Activated naive CD8-positive, alpha-beta T cell treated with anti-CD3 and anti-CD28 coated beads, Interleukin-2, amount 10 ng/mL, durations not matched to agents 7 days and 5 days (primary cell): ENCODE measurements around the gene NPHP4. TPM values are rescaled to one million over a fixed set of nuclear protein-coding genes. Genes with fewer than 3 reads are reported as not detected.

Source experiments
- ATAC-seq: fragments of 150-1000 bp; cut with Tn5 transposase; one replicate; pipeline ENCODE4 v1.10.0; 2021; ENCODE audit warnings: low read depth, moderate library complexity
- POLR2A ChIA-PET: fragments of 350-600 bp; sonication (Branson Sonifier 250); formaldehyde crosslinking; loops from one replicate; lab custom pipeline; 2021; ENCODE audit warnings: antibody characterized with exemption; lab: Charles Lee
- DNase-seq: peaks from one replicate; pipeline ENCODE4 v3.0.0; 2021
- H3K27ac Mint-ChIP-seq: one replicate; pipeline ENCODE4 v1.8.0; 2022; ENCODE audit warnings: mild to moderate bottlenecking, mixed read lengths
- H3K27me3 Mint-ChIP-seq: one replicate; pipeline ENCODE4 v1.8.0; 2022; ENCODE audit warnings: mild to moderate bottlenecking, moderate library complexity, mixed read lengths
- H3K36me3 Mint-ChIP-seq: one replicate; pipeline ENCODE4 v1.8.0; 2021; ENCODE audit warnings: mild to moderate bottlenecking, mixed read lengths
- H3K4me1 Mint-ChIP-seq: one replicate; pipeline ENCODE4 v1.8.0; 2021; ENCODE audit warnings: mixed read lengths
- H3K4me3 Mint-ChIP-seq: one replicate; pipeline ENCODE4 v1.8.0; 2022; ENCODE audit warnings: mild to moderate bottlenecking, moderate library complexity, mixed read lengths
- H3K9me3 Mint-ChIP-seq: one replicate; pipeline ENCODE4 v1.8.0; 2021; ENCODE audit warnings: mixed read lengths
- total RNA-seq, 2 experiments: library from RNA; stranded (reverse); gene quantifications; one replicate each; pipeline ENCODE4 v1.2.3, GENCODE V29; 2021

The NPHP4 gene
- total RNA-seq, 2 experiments from 2014 or later, result 16.4 to 17.5 TPM

DNA sequence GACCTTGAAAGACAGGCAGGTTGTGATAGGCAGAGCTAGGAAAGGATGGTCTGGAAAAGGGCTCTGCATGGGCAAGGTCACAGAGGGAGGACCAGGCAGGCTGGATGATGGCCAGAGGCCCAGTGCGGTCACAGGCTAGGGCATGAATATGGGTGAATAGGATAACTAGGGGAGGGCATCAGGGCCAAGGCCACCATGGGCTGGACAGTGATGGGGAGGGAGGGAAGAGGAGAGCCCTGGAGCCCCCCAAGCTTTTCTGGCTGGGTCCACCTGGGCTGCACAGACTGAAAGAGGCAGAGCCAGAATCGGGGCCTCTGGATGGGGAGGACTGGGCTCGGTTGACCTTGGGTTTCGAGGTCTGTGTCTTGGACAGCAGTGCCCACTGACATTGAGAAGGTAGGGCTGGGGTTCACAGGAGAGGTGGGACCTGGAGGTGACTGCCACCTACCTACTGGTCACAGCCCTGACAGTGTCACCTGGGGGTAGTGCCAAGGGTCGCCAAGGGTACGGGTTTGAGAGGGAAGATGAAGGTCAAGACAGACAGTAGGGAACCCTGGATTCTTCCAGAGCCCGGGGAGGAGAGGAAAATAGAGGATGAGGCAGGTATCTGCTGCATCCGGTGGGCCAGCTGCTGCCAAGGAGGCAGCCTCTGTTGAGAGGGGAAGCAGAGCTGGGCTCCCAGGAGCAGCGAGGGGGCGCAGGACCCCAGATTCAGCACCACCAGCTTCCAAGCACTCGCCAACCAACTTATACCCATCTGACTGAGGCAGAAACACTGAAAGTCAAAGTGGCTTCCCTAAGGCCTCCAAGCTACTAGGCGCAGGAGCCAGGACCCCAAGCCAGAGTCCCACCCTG is 6.1 kb upstream of the NPHP4 start:
- peaks cover 6% of the 10 kb centered on the region for H3K36me3 Mint-ChIP-seq
- H3K4me3 Mint-ChIP-seq, result peak overlapping the region; percentile 22
- POLR2A ChIA-PET, result no interaction called here
- no peak overlapping the region for H3K27ac Mint-ChIP-seq
- peaks cover 33% of the 10 kb centered on the region for H3K4me1 Mint-ChIP-seq
- ATAC-seq (no peak), DNase-seq (peak; percentile 19)
- no peaks in the 10 kb centered on the region for H3K27me3 Mint-ChIP-seq
- no peaks in the 10 kb centered on the region for H3K9me3 Mint-ChIP-seq

DNA sequence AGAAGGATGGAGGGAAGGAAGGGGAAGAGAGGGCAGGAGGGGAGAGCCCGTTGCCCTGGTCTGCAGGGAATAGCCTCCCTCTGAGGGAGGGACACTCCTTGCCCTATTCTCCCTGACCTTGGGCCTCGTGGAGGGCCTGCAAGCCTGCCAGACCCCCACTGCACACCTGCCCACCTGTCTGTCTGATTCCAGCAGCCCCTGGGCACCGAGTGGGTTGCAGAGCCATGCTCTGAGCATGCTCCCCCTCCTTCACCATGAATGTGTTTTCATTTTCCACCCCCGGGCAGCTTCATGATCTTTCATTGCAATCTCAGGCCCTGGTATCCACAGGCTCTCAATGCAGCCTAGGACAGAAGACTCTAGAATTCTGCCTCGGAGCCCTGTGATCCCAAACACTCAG is 5.1 kb upstream of the NPHP4 start:
- Mint-ChIP-seq H3K4me3 (no peak overlapping the region), H3K27ac (peak overlapping the region; percentile 33), H3K36me3 (peaks cover 6% of the 10 kb centered on the region), H3K4me1 (peaks cover 31% of the 10 kb centered on the region), H3K9me3 (no peaks in the 10 kb centered on the region), H3K27me3 (no peaks in the 10 kb centered on the region)
- DNase-seq (peak; percentile 12), ATAC-seq (no peak)
- POLR2A ChIA-PET, result no interaction called here

DNA sequence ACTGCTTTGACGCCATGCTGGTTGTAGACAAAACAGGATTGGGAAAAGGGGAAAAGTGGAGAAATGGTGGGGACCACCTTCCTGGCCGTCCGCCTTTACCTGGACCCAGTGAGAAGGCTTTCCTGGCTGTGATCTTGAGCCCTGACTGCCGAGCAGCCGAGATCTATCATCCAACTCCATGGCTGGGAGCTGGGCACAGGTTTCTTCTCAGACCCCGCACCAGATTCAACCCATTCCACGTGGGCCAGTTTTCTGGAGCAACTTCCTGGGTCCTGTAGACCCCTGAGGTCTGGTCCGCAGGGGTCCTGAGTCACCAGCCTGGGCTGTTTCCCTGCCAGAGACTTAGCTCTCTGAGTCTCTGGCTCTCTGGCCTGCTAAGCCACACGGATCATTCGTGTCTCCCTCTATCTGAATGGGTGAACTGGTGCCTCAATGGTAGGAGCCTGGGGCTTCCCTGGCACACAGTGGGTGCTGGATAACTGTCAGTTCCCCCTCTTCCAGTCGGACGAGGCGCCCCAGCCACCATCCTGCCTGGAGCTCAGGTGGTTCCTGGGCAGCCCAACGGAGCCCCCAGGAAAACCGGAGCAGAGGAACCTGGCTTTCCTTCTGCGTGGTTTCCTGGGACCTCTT is 4.5 kb upstream of the NPHP4 start:
- no peak for DNase-seq
- Mint-ChIP-seq H3K9me3 (no peaks in the 10 kb centered on the region), H3K36me3 (peaks cover 6% of the 10 kb centered on the region), H3K4me1 (peaks cover 29% of the 10 kb centered on the region), H3K4me3 (no peak overlapping the region), H3K27me3 (no peaks in the 10 kb centered on the region), H3K27ac (no peak overlapping the region)
- no peak for ATAC-seq
- POLR2A ChIA-PET, result no interaction called here

DNA sequence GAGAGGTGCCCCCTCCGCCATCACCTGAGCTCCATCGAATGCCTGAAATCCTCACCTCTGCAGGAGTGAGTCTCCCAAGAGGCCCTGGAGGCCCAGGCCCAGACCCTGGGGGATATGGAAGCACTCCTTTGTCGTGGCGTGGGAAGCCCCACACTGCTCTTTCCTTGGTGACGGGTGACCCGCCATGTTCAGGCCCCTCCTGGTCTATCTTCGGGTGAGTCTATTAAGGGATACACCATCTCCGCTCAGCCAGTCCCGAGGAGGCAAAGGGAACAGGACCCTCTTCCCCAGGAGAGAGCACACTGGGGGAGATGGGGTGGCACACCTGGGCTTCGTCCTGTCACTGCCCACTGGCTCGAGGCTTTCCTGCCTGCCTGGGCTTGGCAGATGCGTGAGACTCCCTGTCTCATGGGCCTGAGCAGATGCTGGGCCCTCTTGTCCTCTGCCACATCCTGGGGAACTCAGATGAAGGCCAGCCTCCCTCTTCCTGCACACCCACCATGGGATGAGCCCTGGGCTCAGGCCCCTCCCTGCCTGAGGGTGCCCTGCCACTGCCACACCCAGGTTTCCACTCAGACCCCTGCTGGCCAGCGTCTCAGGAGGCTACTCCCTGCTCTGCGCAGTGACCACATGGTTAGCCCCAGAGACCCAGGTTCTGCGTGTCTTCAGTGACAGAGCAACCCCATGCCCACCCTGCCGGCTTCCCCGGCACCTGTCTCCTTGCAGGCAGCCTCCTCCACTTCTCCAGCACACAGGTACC is 3.8 kb upstream of the NPHP4 start:
- H3K4me1 Mint-ChIP-seq, result peaks cover 26% of the 10 kb centered on the region
- no peaks in the 10 kb centered on the region for H3K9me3 Mint-ChIP-seq
- peaks cover 6% of the 10 kb centered on the region for H3K36me3 Mint-ChIP-seq
- ATAC-seq (no peak), DNase-seq (no peak)
- POLR2A ChIA-PET, result no interaction called here
- H3K4me3 Mint-ChIP-seq, result no peak overlapping the region
- no peaks in the 10 kb centered on the region for H3K27me3 Mint-ChIP-seq
- no peak overlapping the region for H3K27ac Mint-ChIP-seq

DNA sequence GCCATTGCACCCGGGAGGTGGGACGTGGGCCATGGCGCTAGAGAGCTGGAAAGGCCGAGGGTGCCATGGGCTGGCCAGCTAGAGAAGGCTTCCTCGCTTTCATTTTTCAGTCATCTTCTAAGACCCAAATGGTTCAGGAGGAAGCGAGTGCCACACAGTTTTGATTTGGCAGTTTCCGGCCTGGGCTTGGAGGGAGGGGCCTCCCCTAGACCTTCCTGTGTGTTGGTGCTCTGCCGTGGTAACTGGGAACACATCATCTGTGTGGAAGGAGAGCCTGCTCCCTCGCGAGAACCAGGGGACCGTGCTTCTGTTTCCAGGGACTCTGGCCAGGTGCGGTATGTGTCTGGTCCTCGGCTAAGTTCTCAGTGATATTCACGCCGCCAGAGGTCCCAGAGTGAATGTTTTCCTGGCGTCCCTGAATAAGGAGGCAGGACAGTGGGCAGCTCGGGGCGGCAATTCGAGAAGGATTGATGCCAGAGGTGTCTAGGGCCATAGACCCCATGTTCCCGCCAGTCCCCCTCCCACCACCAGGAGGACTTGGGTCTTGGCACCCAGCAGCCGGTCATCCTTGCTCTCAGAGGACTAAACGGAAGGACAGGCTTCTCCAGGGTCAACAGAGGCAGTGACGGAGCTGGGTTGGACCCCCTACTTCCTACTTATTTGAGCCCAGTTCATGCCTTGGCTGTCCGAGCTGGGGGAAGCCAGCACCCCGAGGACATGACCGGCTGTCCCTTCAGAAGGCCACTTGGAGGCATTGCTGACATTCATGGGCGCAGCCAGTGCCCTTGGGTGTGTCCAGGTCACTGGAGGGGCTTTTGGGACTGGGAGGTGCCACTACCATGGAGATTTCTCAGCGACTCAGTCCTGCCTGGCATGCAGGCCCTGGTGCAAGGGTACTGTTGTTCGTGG is 2.7 kb upstream of the NPHP4 start:
- Mint-ChIP-seq H3K27ac (peak overlapping the region; percentile 95), H3K4me1 (peaks cover 27% of the 10 kb centered on the region), H3K4me3 (peak overlapping the region; percentile 97), H3K27me3 (no peaks in the 10 kb centered on the region), H3K9me3 (no peaks in the 10 kb centered on the region), H3K36me3 (peaks cover 6% of the 10 kb centered on the region)
- POLR2A ChIA-PET, result interaction anchor here (1.0 to 5.7 kb wide), 4 partner anchors 32 to 205 kb away, joined by 3 to 101 read pairs (median 5); no protein-coding TSS in a partner anchor
- ATAC-seq (peak; percentile 30), DNase-seq (peak; percentile 62)

DNA sequence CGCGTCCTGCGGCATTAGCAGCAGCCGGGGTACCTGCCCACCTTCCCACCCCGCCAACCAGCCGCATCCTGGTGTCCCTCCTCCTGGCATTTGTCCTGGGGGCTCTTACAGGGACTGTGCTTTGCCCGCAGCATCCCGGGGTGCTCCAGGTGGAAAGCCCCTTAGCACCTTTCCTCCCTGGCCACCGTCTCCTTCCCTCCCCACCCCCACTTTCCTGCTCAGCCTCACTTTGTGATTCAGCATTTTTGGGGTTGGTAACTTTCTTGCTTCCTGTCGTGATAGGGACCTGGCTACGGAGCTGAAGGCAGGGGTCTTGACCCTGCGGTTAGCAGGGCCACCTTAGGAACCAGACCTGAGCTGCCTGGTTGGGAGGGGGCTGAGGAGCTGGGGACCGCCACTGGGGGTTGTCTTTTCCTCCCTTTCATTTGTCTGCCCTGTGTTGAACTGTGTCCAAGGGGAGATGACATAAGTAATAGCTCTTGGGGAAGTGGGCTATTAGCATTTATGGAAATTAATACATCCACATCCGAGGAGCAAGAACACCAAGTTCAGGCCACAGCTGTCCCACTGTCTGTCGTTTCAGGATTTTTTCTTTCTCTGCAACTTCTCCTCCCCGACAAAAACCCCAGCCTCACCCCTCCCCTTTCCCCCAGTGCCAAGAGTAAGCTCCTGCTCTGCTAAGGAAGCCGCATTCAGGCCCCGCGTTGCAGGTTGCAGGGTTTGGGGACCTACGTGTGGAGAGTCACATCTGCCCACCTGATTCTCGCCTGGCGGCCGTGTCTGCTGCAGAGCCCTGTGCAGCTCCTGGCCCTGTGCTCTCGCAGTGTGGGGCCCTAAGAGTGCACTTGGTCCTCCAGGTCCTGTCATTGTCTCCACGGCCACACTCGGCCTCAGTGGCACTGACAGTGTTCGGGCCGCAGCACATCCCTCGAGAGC is 1.6 kb upstream of the NPHP4 start:
- H3K4me3 Mint-ChIP-seq, result peak overlapping the region; percentile 97
- ATAC-seq (no peak), DNase-seq (peak; percentile 50)
- peak overlapping the region; percentile 95 for H3K27ac Mint-ChIP-seq
- H3K36me3 Mint-ChIP-seq, result peaks cover 4% of the 10 kb centered on the region
- POLR2A ChIA-PET, result interaction anchor here (0.5 to 5.7 kb wide), 7 partner anchors 16 to 206 kb away, joined by 3 to 101 read pairs (median 4); no protein-coding TSS in a partner anchor
- H3K4me1 Mint-ChIP-seq, result peaks cover 23% of the 10 kb centered on the region
- H3K9me3 Mint-ChIP-seq, result no peaks in the 10 kb centered on the region
- H3K27me3 Mint-ChIP-seq, result no peaks in the 10 kb centered on the region

DNA sequence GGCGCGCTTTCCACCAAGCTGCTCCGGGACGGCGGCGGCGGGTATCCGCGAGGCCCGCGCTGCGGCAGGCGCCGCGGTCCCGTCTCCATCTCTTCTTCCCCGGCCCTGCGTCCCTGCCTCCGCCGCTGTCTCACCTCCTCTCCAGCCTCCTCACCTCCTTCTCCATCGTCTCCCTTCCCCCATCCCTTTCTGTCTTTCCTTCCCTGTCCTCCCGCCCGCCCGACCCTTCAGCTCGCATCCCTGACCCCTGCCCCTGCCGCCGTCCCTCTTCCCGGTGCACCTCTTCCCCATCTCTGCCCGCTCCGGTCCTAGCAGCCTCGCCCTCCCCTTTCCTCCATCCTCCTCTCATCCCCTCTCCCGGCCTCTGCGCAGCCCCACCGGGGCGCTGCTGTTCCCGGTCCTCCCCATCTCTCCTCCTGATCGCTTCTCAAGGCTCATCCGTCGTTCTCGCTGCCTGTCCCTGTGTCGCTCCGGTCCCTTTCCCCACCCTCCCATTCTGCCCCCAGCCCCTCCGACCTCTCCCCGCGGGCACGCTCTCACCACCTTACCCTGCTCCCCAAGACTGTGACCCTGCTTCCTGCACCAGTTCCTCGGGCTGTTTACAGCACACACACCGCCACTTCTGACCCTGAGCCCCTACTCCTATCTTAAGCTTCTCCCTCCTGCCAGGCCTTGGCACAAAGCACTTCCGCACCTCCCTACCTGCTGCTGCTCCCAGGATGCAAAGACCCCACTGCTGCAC is 760 bp upstream of the NPHP4 start:
- POLR2A ChIA-PET, result interaction anchor here (1.0 to 5.7 kb wide), 5 partner anchors 34 to 562 kb away, joined by 3 to 101 read pairs (median 6); partner anchors contain the start of genes NOL9 and TAS1R1
- H3K27ac Mint-ChIP-seq, result peak overlapping the region; percentile 95
- peak overlapping the region; percentile 97 for H3K4me3 Mint-ChIP-seq
- DNase-seq, result peak; percentile 59
- peaks cover 2% of the 10 kb centered on the region for H3K36me3 Mint-ChIP-seq
- ATAC-seq, result peak; percentile 6
- no peaks in the 10 kb centered on the region for H3K9me3 Mint-ChIP-seq
- H3K4me1 Mint-ChIP-seq, result peaks cover 22% of the 10 kb centered on the region
- no peaks in the 10 kb centered on the region for H3K27me3 Mint-ChIP-seq

DNA sequence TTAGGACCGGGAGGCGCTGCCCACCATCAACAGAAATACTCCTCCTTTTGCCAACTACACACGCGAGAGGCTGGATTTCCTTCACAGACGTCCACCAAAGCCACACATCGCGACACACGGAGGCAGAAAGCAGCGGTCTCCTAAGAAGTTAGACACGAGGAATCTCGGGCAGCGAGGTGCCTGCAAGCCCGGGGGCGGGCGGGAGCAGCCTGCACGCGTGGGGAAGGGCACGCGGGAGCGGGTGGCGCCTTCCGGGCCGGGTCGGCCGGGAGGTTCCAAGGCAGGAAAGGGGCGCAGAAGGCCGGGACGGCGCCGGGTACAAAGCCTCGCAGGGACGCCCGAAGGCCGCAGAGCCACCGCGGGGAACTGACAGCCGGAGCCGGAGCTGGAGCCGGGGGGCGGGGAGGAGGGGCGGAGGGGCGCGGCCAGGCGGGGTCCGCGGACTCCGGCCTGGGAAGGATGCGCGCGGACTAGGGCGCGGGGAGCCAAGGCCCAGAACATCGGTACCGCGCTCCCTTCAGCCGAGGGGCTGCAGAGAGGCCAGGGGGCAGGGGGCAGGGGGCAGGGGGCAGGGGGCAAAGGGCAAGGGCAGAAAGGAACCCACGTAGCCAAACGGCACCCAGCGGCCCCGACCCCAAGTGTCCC is 722 bp downstream of the NPHP4 start:
- DNase-seq (peak; percentile 65), ATAC-seq (peak; percentile 12)
- H3K36me3 Mint-ChIP-seq, result peaks cover 2% of the 10 kb centered on the region
- peak overlapping the region; percentile 78 for H3K27ac Mint-ChIP-seq
- H3K4me3 Mint-ChIP-seq, result peak overlapping the region; percentile 91
- peaks cover 20% of the 10 kb centered on the region for H3K4me1 Mint-ChIP-seq
- POLR2A ChIA-PET, result interaction anchor here (5.7 kb wide), 1 partner anchor 35 kb away, joined by 101 read pairs; no protein-coding TSS in a partner anchor
- H3K27me3 Mint-ChIP-seq, result no peaks in the 10 kb centered on the region
- no peaks in the 10 kb centered on the region for H3K9me3 Mint-ChIP-seq

DNA sequence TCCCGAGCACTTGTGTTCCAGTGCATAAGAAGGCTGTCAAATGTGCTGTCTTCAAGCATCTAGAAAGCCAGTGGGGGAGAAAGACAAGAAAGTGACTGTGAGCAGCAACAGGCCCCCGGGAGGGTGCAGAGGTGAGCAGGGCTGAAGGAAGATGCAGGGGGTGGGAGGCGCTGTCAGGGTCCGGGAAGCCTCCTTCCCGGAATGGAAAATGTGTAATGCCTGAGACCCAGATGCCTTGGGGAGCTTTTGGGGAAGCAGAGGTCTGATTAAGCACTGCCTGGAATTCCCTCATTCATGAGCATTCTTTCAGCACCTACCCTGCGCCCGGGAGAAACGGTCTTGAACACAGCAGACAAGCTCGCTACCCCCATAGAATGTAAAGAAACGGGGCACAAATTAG is 1.3 kb downstream of the NPHP4 start:
- ATAC-seq (no peak), DNase-seq (no peak)
- POLR2A ChIA-PET, result interaction anchor here (1.0 to 5.7 kb wide), 2 partner anchors 36 to 245 kb away, joined by 3 to 101 read pairs; partner anchors contain the start of gene ICMT
- Mint-ChIP-seq H3K4me1 (peaks cover 20% of the 10 kb centered on the region), H3K4me3 (peak overlapping the region; percentile 91), H3K36me3 (peaks cover 2% of the 10 kb centered on the region), H3K27ac (peak overlapping the region; percentile 78), H3K9me3 (no peaks in the 10 kb centered on the region), H3K27me3 (no peaks in the 10 kb centered on the region)

DNA sequence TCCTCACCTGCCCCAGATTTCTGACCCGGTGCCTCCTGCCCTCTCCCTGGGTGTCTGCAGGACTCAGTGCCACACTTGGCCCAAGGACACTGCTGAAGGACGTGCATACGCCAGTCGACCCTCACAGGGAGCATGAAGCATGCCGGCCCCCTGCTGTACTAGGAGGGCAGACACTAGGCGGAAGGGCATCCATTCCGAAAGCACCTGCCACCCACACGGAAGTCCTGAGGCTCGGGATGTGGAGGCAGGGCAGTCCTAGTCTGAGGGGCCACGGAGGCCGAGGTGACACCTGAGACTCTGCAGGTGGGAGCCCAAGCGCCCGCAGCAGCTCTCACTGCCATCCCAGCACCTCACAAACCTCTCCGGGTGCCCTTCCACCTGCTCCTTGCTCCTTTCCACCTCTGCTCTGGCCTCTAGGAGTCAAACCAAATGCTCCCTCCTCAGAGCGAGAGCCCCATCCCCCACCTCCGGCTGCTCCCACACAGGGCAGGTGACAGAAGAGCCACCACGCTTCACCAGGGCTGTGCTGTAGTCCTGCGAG is 2.4 kb downstream of the NPHP4 start:
- H3K9me3 Mint-ChIP-seq, result no peaks in the 10 kb centered on the region
- ATAC-seq (no peak), DNase-seq (no peak)
- H3K4me1 Mint-ChIP-seq, result peaks cover 20% of the 10 kb centered on the region
- H3K27ac Mint-ChIP-seq, result no peak overlapping the region
- peaks cover 2% of the 10 kb centered on the region for H3K36me3 Mint-ChIP-seq
- peak overlapping the region; percentile 30 for H3K4me3 Mint-ChIP-seq
- POLR2A ChIA-PET, result interaction anchor here (5.7 kb wide), 1 partner anchor 37 kb away, joined by 101 read pairs; no protein-coding TSS in a partner anchor
- no peaks in the 10 kb centered on the region for H3K27me3 Mint-ChIP-seq
